Central memory CD8-positive, alpha-beta T cell (primary cell): Measurements from ENCODE around the gene SYT9.
A peak's percentile ranks its signal among the peaks of the same experiment; 100 is the strongest.

ENCODE experiments used
- ATAC-seq: fragments of 150-1000 bp; cut with Tn5 transposase; replicated peaks from 2 replicates; pipeline ENCODE4 v1.10.0; 2022; ENCODE audit warnings: mild to moderate bottlenecking, moderate FRiP score, moderate number of reproducible peaks; ENCODE audit not compliant: poor library complexity, severe bottlenecking; ENCODE audit errors: extremely low read depth
- DNase-seq, 2 donors: peaks; one replicate each; pipeline ENCODE4 v3.0.0; 2021; ENCODE audit warnings: low spot score in 2 of 2
- H3K27ac Mint-ChIP-seq: one replicate; pipeline ENCODE4 v1.8.0; 2022; ENCODE audit warnings: low read depth, mild to moderate bottlenecking, moderate library complexity, mixed read lengths
- H3K27me3 Mint-ChIP-seq: one replicate; pipeline ENCODE4 v1.8.0; 2022; ENCODE audit warnings: mixed read lengths
- H3K36me3 Mint-ChIP-seq: one replicate; pipeline ENCODE4 v1.8.0; 2022; ENCODE audit warnings: mild to moderate bottlenecking, moderate library complexity, mixed read lengths; ENCODE audit not compliant: insufficient read depth
- H3K4me1 Mint-ChIP-seq: one replicate; pipeline ENCODE4 v1.8.0; 2022; ENCODE audit warnings: mixed read lengths
- H3K4me3 Mint-ChIP-seq: one replicate; pipeline ENCODE4 v1.8.0; 2022; ENCODE audit warnings: mild to moderate bottlenecking, moderate library complexity, mixed read lengths
- H3K9me3 Mint-ChIP-seq: one replicate; pipeline ENCODE4 v1.8.0; 2022; ENCODE audit warnings: mixed read lengths

SYT9 gene

DNA sequence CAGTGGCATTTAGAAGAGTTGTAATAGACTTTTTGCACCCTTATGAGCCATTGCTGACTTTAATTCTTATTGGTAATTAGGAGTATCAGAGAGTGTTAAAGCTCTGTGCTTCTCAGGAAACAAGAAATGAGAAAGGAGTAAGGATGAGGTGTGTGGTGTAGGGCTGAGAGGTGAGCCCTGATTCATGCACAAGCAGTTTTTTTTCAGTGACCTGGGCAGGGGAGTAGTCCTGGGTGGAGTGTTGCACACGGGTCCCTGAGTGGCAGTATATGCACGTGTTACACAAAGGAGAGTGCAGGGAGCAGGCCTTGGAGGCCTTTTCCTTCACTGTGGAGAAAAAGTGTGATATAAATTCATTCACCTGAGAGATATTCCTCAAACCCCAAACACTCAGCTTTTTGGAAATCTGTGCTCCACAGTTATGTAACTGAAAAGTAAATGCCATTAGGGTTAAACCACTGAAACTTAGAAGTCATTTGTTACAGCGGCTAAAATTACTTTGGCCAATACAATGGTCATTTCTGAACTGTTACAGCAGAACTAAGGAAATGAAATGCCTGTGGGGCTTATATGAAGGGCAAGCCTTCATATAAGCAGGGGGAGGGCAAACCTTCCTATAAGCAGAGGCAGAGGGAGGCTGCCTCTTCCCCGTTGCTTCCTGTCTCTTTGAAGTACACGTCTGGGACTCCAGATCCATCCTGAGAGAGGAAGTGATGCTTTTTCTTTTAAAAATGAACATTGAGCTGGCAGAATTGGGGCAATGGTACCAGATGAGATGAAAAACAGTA is 171.0 kb downstream of the SYT9 start:
- no peak overlapping the region for H3K4me3 Mint-ChIP-seq
- H3K27ac Mint-ChIP-seq, result no peak overlapping the region
- H3K9me3 Mint-ChIP-seq, result no peaks in the 10 kb centered on the region
- no peak for DNase-seq
- peaks cover 54% of the 10 kb centered on the region for H3K27me3 Mint-ChIP-seq
- peaks cover 3% of the 10 kb centered on the region for H3K36me3 Mint-ChIP-seq
- H3K4me1 Mint-ChIP-seq, result peaks cover 6% of the 10 kb centered on the region
- ATAC-seq, result no peak

DNA sequence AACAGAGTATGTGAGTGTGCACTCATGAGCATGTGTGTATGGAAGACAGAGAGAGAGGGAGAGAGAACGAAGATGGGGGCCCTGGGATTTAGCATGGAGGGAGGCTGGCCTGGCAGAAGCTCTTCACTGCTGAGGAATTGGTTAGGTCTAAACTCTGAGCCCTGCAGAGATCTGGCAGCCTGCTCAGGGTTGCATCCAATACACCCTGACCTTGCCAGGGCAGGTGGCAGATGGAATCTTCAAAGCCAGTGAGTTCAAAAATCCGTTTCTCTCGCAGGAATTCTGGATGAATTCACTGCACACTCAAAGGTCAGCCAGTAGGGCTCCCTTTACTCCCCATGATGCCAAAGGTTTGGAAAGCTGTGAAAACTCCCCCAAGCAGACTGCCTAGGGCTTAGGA is 172.2 kb downstream of the SYT9 start:
- Mint-ChIP-seq H3K4me1 (peaks cover 6% of the 10 kb centered on the region), H3K36me3 (peaks cover 3% of the 10 kb centered on the region), H3K9me3 (no peaks in the 10 kb centered on the region), H3K27me3 (peaks cover 45% of the 10 kb centered on the region), H3K4me3 (no peak overlapping the region), H3K27ac (no peak overlapping the region)
- ATAC-seq, result no peak
- no peak for DNase-seq

DNA sequence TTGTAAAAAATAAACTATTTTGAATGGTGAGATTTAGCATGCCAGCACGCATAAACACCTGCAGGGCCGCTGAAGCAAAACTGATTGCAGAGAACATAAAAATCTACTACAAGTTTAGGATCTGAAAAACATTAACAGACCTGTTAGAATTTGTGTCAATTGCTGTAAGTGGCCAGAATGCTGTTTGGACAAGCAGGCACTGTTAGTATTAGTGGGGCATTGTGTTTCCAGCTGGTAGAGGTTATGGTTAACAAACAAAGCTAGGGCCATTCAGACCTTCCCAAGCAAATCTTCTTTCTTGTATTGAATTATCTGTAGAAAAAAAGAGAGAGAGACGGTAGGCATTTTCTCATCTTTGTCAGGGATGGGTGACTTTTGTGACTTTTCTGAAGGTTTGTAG is 176.0 kb downstream of the SYT9 start:
- DNase-seq (no peak), ATAC-seq (no peak)
- peaks cover 32% of the 10 kb centered on the region for H3K27me3 Mint-ChIP-seq
- no peak overlapping the region for H3K4me3 Mint-ChIP-seq
- peaks cover 3% of the 10 kb centered on the region for H3K36me3 Mint-ChIP-seq
- H3K27ac Mint-ChIP-seq, result no peak overlapping the region
- no peaks in the 10 kb centered on the region for H3K4me1 Mint-ChIP-seq
- no peaks in the 10 kb centered on the region for H3K9me3 Mint-ChIP-seq

DNA sequence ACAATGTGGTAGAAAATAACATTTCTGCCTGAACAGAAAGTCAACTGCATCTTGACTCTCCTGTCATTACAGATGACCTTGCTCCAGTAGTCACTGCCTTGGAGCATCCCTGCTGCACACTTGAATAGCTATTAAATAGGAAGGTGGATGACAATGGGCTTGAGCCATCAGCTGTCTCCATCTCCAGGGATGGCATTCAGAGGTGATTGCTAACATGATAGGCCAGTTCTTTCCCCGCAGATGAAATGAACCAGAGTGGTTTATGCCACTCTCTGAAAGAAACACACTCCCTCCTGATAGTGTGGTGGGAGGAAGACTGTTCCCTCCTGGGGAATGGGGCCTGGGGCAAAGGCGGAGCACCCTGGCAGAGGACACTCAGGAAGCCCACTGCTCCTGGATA is 176.5 kb downstream of the SYT9 start:
- H3K4me1 Mint-ChIP-seq, result no peaks in the 10 kb centered on the region
- H3K9me3 Mint-ChIP-seq, result no peaks in the 10 kb centered on the region
- DNase-seq (no peak), ATAC-seq (no peak)
- no peak overlapping the region for H3K27ac Mint-ChIP-seq
- H3K36me3 Mint-ChIP-seq, result peaks cover under 1% of the 10 kb centered on the region
- H3K27me3 Mint-ChIP-seq, result peaks cover 29% of the 10 kb centered on the region
- H3K4me3 Mint-ChIP-seq, result no peak overlapping the region

DNA sequence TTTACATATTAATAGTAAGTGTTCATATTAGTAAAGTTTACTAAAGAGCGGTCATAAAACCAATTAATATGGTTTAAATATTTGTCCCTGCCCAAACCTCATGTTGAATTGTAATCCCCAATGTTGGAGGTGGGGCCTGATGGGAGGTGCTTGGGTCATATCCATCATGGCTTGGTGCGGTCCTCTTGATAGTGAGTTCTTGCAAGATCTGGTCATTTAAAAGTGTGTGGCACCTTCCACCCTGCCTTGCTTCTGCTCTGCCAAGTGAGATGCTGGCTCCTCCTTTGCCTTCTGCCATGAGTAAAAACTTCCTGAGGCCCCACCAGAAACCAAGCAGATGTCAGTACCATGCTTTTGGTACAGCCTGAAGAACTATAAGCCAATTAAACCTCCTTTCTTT is 178.8 kb downstream of the SYT9 start:
- Mint-ChIP-seq H3K4me1 (no peaks in the 10 kb centered on the region), H3K36me3 (no peaks in the 10 kb centered on the region), H3K9me3 (no peaks in the 10 kb centered on the region), H3K27ac (no peak overlapping the region), H3K4me3 (no peak overlapping the region), H3K27me3 (peaks cover 21% of the 10 kb centered on the region)
- no peak for ATAC-seq
- no peak for DNase-seq

DNA sequence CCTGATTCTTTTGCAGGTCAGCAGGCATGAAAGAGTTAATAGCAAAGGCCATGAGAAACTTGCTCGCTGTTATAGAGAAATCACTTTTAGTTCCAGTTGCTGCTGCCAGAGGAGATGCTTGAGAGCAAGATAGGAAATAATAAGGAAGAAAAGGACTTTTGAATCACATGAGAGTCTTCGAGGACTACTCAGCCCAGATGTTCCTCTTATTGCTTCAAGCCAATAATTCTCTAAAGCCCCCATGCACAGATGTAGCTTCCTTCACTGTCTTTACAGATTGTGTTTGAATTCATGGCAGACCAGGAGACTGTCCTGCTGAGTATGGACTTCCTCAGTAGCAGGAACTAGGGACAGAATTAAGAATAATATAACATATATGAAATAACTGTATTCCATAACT is 183.5 kb downstream of the SYT9 start:
- Mint-ChIP-seq H3K36me3 (no peaks in the 10 kb centered on the region), H3K9me3 (no peaks in the 10 kb centered on the region), H3K27me3 (no peaks in the 10 kb centered on the region), H3K27ac (no peak overlapping the region), H3K4me3 (no peak overlapping the region), H3K4me1 (peaks cover 12% of the 10 kb centered on the region)
- ATAC-seq (no peak), DNase-seq (no peak)

DNA sequence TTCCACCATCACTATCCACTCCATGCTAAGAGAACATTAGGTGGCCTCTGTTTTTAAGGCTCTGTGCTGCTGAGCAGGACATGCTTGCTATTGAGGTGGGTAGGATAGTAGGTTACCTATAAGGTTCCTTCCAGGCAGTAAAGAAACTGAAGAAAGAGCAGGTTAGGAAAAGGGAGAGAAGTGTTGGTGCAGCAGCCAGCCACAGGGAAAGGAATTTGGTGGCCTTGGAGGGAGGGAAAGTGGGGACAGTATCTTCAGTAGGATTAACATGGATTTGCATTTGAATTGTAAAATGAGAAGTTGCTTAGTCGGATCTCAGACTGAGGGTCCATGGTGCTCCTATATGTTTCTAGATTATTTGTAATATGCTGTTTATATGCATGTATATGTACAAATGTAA is 184.4 kb downstream of the SYT9 start:
- Mint-ChIP-seq H3K27me3 (no peaks in the 10 kb centered on the region), H3K4me3 (peak overlapping the region; percentile 56), H3K27ac (peak overlapping the region; percentile 77), H3K36me3 (no peaks in the 10 kb centered on the region), H3K9me3 (no peaks in the 10 kb centered on the region), H3K4me1 (peaks cover 12% of the 10 kb centered on the region)
- ATAC-seq (no peak), DNase-seq (no peak)

DNA sequence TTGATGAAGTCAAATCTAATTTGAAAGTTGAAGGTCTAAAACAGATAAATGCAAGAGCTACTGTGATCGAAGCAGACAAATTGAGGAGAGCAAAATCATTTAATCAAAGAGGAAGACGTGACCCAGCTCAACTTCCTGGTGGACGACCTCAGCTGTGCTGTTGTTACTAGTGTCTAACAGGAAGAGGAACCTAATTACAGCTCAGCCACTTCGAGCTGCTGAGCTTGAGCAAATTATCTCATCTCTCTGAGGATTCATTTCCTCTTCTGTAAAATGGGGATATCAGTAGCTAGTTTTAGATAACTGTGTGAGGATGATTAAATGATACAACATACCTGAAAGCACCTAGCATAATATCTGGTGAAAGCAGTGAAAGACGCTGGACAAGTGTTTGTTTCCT is 185.0 kb downstream of the SYT9 start:
- DNase-seq (no peak), ATAC-seq (peak; percentile 73)
- Mint-ChIP-seq H3K4me1 (peaks cover 12% of the 10 kb centered on the region), H3K4me3 (peak overlapping the region; percentile 56), H3K36me3 (no peaks in the 10 kb centered on the region), H3K27ac (peak overlapping the region; percentile 77), H3K27me3 (no peaks in the 10 kb centered on the region), H3K9me3 (no peaks in the 10 kb centered on the region)

DNA sequence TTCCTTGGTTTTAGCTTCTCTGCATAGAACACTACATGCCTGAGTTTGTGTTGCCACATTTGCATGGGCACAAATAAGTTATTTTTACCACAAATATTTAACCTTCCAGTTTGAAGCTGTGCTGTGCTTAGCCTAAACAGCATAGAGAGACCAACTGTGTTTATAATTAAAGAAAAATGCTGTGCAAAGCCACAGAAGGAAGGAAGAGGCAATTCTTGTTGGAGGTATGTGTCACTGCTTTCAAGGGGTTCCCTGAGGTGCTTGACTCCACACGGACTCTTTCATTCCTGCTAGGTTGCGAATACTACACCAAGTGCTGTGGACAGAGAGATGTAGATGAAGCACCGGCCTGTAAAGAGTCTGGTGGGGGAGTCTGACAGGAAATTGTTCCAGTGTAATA is 186.0 kb downstream of the SYT9 start:
- no peaks in the 10 kb centered on the region for H3K27me3 Mint-ChIP-seq
- no peaks in the 10 kb centered on the region for H3K36me3 Mint-ChIP-seq
- H3K4me1 Mint-ChIP-seq, result peaks cover 12% of the 10 kb centered on the region
- no peak overlapping the region for H3K27ac Mint-ChIP-seq
- no peak for ATAC-seq
- no peaks in the 10 kb centered on the region for H3K9me3 Mint-ChIP-seq
- no peak overlapping the region for H3K4me3 Mint-ChIP-seq
- no peak for DNase-seq

DNA sequence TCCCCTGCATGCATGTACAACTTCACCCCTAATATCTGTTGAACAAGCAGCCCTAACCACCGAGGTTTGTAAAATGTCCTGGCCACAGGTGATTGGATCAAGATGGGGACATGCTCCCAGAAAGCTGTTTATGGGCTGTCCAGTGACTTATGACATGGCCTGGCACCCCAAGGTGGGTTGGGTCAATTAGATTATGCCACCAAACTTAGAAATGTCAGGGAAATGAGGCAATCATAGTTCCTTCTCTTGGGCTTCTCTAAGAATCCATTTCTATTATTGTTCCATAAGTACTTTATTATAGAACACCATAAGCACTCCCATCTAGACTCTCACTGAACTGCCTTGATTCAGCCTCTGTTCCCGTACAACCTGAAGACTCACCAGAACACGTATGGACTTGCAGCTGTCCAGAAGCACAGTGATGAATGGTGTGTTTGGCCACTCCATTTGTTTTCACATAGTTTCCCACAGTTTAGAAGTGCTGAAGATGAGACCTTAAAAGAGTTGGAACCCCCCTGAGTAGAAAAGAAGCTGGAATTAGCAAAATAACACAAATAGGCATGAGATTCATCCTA is 188.1 kb downstream of the SYT9 start:
- Mint-ChIP-seq H3K36me3 (no peaks in the 10 kb centered on the region), H3K4me1 (peaks cover 12% of the 10 kb centered on the region), H3K27me3 (peaks cover 4% of the 10 kb centered on the region), H3K4me3 (no peak overlapping the region), H3K9me3 (no peaks in the 10 kb centered on the region), H3K27ac (no peak overlapping the region)
- no peak for DNase-seq
- ATAC-seq, result no peak

DNA sequence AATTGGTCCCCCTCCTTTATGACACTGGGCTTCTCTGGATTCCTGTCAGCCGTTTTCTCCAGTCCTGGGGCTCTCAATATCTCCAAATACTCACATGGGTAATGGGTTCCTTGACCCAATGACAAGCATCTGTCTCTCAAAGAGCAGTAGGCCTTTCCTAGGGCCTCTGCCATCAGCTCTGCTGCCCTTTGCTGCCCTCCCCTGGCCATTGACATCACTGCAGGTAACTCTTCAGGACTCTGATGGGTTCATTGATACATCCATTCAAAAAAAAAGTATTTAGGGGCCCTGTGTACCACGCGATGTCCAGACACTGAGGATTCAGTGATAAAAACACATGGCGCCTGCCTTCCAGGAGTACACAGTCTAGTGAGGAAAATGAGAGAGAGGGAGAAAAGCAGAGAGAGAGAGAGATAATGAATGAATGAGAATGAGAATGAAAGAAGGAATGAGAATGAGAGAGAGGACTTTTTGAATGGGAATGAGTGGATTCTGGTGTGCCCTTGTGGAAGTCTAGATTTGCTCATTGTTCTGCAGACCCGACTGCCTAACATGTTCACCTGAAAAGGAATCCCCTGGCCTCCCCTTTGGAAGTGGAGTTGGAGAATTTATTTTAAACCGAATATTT is 191.0 kb downstream of the SYT9 start:
- Mint-ChIP-seq H3K4me3 (no peak overlapping the region), H3K36me3 (no peaks in the 10 kb centered on the region), H3K27ac (no peak overlapping the region), H3K27me3 (peaks cover 24% of the 10 kb centered on the region), H3K4me1 (no peaks in the 10 kb centered on the region), H3K9me3 (no peaks in the 10 kb centered on the region)
- ATAC-seq (peak; percentile 61), DNase-seq (peak; percentile 39 to 55)

DNA sequence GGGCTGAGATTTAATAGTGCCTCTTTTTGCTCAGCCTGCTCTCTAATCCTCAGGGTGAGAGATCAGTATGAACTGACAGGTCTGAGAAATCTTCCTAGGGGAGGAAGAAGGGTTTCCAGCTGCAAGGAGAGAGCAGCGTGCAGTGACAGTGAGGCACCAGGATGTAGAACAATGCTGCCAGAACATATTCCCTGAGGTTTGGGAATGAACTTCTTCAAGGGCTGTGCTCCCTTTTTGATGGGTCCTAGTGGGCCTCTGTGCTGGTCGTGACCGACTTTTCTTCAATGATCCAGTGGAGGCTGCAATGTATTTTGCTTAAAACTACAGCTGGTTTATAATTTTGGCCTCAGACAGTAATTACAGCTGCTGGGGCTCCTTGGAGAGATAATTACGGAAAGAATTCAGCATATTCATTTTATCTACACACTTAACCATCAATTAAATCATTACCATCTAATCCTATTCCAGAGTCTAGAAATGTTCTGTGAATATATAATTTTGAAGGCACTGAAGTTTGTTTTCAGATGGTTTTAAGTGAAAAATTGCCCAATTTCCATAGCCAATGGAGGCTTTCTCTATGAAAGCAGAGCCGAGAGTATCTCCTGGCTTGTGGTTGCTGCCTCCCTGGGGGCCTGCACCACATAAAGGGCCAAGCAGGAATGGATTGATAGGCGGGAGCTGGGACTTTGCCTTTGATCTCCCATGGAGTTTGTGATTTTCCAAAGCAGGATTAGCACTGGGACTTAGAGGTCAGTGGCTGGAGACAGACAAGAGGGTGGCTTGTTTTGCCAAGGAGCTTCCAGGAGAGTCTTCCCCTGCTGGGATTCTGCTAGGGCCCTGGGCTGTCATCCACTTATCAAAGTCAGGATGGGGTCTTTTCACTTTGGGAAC is 192.6 kb downstream of the SYT9 start:
- no peak overlapping the region for H3K4me3 Mint-ChIP-seq
- no peak overlapping the region for H3K27ac Mint-ChIP-seq

More for the DNA sequence above, 192.6 kb downstream of the SYT9 start:
- no peaks in the 10 kb centered on the region for H3K4me1 Mint-ChIP-seq
- H3K36me3 Mint-ChIP-seq, result no peaks in the 10 kb centered on the region
- DNase-seq (no peak), ATAC-seq (no peak)
- no peaks in the 10 kb centered on the region for H3K9me3 Mint-ChIP-seq
- H3K27me3 Mint-ChIP-seq, result peaks cover 24% of the 10 kb centered on the region
